ENCODE data around the gene PIK3C2B.

GRCh38 chr1:204487256-204487615, 7.4 kb downstream of the PIK3C2B start:
- TF ChIP-seq POLR2A (IDR thresholded peaks at IDR 0.05) (no peak), CTCF (IDR thresholded peaks at IDR 0.05) (no peak)
